WTC11 (cell line): ENCODE measurements around the gene SIK2. TPM values are rescaled to one million over a fixed set of nuclear protein-coding genes. Genes with fewer than 3 reads are reported as not detected.

ENCODE experiments used
- ATF1 ChIP-seq: sonication (generic); formaldehyde crosslinking; IDR thresholded peaks from 2 replicates; pipeline ENCODE4 v1.8.1; 2023; ENCODE audit warnings: mild to moderate bottlenecking, moderate library complexity, missing genetic modification reagents
- CREB1 ChIP-seq: sonication (generic); formaldehyde crosslinking; IDR thresholded peaks from 2 replicates; pipeline ENCODE4 v1.8.0; 2023; ENCODE audit warnings: mild to moderate bottlenecking, missing genetic modification reagents
- MXD4 ChIP-seq: fragments of 250-450 bp; sonication (Bioruptor Pico); IDR thresholded peaks from 2 replicates; pipeline ENCODE4 v1.8.0; 2021; ENCODE audit warnings: mild to moderate bottlenecking, moderate library complexity, borderline replicate concordance
- TP53 ChIP-seq: sonication (generic); formaldehyde crosslinking; IDR thresholded peaks from 2 replicates; pipeline ENCODE4 v1.8.1; 2023; ENCODE audit warnings: mild to moderate bottlenecking, missing genetic modification reagents
- ZNF416 ChIP-seq: fragments of 250-450 bp; sonication (Bioruptor Pico); IDR thresholded peaks from 2 replicates; pipeline ENCODE4 v1.9.0; 2021; ENCODE audit warnings: mild to moderate bottlenecking, inconsistent platforms
- ZNF671 ChIP-seq: fragments of 250-450 bp; sonication (Bioruptor Pico); IDR thresholded peaks from 2 replicates; pipeline ENCODE4 v1.8.0; 2021; ENCODE audit warnings: mild to moderate bottlenecking
- total RNA-seq: library from RNA; stranded (reverse); gene quantifications from 3 replicates; pipeline ENCODE4 v1.2.3, GENCODE V29; 2021
- TF ChIP-seq, protein P1 (sequence below): sonication (generic); formaldehyde crosslinking; conservative IDR thresholded peaks from 2 replicates; pipeline ENCODE4 v1.8.1; 2023; ENCODE audit warnings: mild to moderate bottlenecking, low read depth, missing genetic modification reagents, moderate library complexity

SIK2 gene
- total RNA-seq, 1 experiment from 2014 or later = 7.2 TPM

DNA sequence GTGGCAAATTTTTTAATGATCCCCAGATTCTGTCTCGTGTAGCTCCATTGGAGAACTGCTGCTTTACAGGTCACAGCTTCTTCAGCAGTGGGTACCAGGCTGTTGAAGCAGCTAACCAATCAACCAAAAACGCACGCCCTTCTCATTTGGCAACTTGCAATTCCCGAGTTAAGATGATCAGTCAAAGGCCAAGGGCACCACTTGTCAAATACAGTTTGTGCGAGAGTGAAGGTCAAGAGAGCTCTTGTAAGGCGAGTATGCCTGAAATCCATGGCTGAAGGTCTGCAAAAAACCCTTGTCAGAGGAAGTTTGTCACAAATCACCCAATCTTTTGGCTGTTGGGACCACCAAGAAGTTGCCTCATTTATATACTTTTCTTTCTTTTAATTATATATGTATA, 176.9 kb downstream of the SIK2 start (continued):
- TF ChIP-seq, protein P1, sequence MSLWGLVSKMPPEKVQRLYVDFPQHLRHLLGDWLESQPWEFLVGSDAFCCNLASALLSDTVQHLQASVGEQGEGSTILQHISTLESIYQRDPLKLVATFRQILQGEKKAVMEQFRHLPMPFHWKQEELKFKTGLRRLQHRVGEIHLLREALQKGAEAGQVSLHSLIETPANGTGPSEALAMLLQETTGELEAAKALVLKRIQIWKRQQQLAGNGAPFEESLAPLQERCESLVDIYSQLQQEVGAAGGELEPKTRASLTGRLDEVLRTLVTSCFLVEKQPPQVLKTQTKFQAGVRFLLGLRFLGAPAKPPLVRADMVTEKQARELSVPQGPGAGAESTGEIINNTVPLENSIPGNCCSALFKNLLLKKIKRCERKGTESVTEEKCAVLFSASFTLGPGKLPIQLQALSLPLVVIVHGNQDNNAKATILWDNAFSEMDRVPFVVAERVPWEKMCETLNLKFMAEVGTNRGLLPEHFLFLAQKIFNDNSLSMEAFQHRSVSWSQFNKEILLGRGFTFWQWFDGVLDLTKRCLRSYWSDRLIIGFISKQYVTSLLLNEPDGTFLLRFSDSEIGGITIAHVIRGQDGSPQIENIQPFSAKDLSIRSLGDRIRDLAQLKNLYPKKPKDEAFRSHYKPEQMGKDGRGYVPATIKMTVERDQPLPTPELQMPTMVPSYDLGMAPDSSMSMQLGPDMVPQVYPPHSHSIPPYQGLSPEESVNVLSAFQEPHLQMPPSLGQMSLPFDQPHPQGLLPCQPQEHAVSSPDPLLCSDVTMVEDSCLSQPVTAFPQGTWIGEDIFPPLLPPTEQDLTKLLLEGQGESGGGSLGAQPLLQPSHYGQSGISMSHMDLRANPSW (CRISPR knock-in tag) = no peak
- TF ChIP-seq MXD4 (CRISPR knock-in tag) = no peak
- no peak for TF ChIP-seq ZNF671 (CRISPR knock-in tag)
- no peak for TF ChIP-seq TP53 (CRISPR knock-in tag)
- no peak for TF ChIP-seq ZNF416 (CRISPR knock-in tag)
- TF ChIP-seq ATF1 (CRISPR knock-in tag) = no peak
- TF ChIP-seq CREB1 (CRISPR knock-in tag) = no peak

Other genes with a start within 250 kb of the SIK2 start
- 0.07 to 0.27 TPM (median 0.22 TPM) in 3 replicates for gene POU2AF1, start 223.2 kb upstream of the SIK2 start, total RNA-seq
- gene BTG4, start 90.1 kb upstream of the SIK2 start, total RNA-seq = 0.18 TPM in 1 of 3 replicates, not detected in the others
- not detected in 3 replicates for gene HOATZ, start 87.7 kb upstream of the SIK2 start, total RNA-seq
- gene LAYN, start 61.7 kb upstream of the SIK2 start, total RNA-seq = 3.0 to 3.7 TPM (median 3.6 TPM) in 3 replicates
- gene PPP2R1B, start 163.9 kb downstream of the SIK2 start, total RNA-seq = 74.5 to 87.7 TPM (median 75.2 TPM) in 3 replicates